Activated gamma-delta T cell treated with Interleukin-2 at 50 U/mL for 16 hours (primary cell): ENCODE results near the gene HCN4.
"Not testable (repeated sequence)": the region's sequence is repeated elsewhere in the genome, so short reads cannot be mapped to it uniquely, and the experiment has no call there.

Source experiments
- DNase-seq: peaks from one replicate; pipeline ENCODE4 v3.0.0-alpha.2; 2020

HCN4 gene

DNA sequence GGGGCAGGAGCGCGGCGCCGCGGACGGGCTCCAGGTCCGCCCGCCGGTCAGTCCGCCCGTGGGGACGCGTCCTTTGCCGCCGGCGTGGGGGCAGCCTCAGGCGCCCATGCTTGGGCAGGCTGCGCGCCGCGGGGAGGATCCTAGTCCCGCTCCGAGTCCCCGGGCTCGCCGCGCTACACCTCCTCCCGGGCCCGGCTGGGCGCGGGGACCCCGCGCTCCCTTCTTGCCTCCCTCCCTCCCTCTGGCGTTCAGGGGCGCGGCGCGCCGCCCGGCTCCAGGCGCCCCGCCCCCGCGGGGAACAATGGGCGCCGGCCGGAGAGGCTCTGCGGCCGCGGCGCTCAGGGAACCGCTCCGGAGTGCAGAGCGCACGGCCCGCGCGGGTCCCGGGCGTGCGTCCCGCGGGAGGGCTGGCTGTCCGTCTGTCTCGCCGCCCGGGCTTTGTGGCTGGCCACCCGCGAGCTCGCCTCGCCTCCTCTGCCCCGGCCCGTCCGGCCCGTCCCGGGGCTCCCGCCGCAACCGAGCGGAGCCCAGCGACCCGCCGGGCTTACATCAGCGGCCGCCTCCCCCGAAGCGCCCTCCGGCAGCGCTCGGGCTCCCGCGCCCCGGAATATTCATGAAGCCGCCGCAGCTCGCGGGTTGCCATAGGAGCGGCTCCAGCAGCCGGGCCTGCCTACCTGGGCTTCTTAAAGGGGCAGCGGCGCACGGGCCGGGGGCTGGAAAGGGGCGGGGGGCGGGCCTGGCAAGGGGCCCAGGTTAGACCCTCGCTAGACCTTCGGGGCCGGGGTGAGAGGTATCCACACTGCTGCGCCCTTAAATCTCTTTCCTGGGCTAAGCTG, at the start of gene HCN4:
TSS of gene HCN4 (minus strand) at position 658 of the 836 bp plus-strand sequence. CDS start 688 bp downstream, outside the sequence.
- no peak for DNase-seq

DNA sequence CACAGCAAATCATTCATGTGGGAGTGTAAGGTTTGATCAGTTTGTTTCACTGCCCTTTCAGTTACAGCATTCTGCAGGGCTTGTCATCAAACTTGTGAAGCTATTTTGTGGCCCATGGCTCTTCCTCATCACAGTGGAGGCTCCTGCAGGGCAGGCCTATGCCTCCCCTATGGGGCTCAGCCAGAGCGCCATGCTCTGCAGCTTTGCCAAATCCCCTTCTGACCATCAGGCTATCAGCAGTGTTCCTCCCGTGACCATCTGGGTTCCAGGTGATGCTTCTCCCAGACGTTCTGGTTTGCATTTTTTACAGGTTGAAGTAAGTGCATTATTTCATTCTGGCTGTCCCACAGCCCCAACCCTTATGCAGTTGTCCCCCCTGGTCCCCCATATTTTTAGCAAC, 46.1 kb upstream of the HCN4 start:
- DNase-seq, result no peak

DNA sequence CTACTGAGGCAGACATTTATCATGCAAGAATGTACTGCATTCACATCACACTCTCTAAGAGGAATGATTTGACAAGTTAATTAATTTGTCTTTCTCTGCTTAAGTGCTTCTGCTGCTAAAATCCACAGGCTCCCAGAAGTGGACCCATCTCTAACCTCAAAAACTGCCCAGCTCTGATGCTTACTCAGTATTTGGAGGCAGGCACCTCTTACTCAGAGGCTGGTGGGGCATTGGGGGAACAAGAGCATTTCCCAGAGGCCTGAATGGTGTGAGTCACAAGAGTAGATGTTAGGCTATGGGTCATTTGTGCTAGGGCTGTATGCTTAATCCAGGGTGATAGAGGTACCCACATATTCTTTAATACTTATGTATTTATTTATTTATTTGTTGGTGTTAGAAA, 34.4 kb upstream of the HCN4 start:
- DNase-seq, result no peak

DNA sequence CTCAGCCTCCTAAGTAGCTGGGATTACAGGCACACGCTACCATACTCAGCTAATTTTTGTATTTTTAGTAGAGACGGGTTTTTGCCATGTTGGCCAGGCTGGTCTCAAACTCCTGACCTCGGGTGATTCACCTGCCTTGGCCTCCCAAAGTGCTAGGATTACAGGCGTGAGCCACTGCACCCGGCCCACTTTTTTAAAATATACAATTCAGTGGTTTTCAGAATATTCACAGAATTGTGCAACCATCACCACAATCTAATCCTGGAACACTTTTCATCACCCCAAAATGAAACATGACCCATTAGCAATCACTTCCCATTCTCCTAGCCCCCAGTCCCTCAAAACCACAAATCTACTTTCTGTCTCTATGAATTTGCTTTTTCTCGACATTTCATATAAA, 31.5 kb upstream of the HCN4 start:
- DNase-seq, result not testable (repeated sequence)

DNA sequence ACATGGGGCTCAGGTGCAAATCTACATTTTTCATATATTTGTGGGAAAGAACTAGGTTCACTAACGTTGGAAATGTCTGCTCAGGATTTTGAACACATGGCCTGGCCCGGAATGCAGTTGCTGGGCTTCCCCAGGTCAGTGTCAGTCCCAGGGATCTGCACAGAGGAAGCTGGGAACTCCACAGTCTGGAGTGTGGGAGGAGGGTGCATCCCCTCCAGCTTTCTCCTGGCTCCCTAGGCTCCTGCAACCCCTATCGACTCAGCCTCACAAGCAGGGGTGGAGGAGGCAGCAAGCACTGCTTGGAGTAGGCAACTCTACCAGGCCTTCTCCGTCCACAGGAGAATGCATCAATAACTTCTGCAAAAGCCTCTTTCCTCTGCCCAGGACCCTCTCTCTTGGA, 30.1 kb upstream of the HCN4 start:
- no peak for DNase-seq

DNA sequence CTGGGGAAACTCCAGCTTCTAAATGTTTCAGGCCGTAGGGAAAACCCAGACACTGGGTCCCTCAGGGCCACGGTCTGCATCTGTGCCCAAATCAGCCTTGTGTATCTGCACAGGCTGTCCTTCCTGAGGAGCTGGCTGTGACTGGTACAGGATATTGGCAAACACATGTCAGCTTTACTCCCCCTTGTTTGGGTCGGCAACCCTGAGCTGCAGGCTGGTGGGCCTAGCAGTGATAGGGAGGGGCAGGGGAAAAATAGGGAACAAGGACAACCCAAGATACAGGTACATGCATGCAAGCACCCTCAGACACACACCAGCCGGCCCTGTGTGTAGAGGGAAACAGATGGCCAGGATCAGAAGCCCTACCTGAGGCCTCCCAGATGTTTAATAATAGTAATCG, 28.7 kb upstream of the HCN4 start:
- no peak for DNase-seq

DNA sequence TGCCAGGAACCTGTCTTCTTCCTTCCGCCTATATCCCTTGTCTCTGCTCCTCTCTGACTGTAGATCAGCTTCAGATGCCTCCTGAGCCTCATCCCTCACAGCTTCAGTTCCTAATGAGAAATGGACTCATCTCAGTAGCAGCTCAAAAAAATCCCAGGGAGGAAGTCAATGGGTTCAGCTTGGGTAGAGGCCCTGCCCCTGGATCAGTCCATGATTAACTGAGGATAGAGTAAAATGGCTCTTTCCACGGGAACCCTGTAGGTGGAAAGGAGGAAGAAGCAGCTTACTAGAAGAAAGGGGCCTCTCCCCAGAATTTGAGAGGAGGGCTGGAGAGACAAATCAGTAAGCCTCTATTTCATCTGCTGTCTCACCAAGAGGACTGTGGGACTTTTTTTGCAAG, 26.9 kb upstream of the HCN4 start:
- DNase-seq, result no peak

DNA sequence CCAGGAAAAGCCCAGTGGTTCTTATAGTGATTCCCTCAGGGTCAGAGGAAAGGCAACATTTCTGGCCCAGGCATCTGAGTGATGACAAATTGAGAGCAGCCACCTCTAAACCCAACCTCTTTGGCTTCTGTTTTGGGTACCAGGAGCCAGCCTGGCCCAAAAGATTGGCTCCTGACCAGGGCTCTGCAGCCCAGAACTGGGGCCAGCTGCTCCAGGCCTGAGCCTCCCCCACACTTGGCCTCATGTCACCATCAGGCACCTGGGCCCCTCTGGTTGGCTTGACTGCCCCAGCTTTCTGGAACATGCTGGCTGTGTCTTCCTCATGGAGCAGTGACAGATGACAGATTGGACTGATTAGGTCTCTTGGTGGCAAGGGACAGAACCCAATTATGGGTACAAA, 26.0 kb upstream of the HCN4 start:
- no peak for DNase-seq

DNA sequence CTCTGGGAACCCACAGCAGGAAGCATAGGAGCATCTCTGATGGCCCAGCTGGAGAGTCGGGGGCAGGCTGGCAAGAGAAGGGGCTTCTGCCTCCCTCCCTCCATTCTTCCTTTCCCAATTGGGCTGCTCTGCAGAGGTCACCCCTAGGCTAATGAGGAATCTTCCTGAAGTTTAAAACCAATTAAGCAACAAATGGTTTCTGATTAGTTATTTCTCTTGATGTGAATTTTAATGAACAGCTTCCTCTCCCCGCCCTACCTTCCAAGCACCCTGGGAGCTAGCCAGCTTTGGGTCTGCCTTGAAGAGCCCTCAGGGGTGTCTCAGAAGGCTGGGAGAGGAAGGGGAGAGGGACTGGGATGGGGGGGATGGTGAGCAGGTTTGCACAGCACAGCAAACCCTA, 24.6 kb upstream of the HCN4 start:
- DNase-seq, result no peak

DNA sequence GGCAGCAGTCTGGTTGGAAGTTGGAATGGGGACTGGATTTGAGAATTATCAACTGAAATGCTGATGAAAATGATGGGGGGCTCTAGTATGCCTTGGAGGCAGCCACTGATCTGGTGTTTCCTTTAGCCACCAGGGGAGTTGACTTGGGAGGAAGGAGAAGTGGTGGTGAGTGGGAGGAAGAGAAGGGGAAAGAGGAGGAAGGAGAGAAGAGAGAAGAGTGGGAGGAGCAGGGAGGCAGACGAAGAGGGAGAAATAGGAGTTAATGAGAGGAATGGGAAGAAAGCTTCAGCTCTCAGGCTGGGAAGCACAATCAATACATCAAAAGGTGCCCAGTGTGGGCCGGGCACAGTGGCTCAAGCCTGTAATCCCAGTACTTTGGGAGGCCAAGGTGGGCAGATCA, 23.3 kb upstream of the HCN4 start:
- DNase-seq, result no peak

DNA sequence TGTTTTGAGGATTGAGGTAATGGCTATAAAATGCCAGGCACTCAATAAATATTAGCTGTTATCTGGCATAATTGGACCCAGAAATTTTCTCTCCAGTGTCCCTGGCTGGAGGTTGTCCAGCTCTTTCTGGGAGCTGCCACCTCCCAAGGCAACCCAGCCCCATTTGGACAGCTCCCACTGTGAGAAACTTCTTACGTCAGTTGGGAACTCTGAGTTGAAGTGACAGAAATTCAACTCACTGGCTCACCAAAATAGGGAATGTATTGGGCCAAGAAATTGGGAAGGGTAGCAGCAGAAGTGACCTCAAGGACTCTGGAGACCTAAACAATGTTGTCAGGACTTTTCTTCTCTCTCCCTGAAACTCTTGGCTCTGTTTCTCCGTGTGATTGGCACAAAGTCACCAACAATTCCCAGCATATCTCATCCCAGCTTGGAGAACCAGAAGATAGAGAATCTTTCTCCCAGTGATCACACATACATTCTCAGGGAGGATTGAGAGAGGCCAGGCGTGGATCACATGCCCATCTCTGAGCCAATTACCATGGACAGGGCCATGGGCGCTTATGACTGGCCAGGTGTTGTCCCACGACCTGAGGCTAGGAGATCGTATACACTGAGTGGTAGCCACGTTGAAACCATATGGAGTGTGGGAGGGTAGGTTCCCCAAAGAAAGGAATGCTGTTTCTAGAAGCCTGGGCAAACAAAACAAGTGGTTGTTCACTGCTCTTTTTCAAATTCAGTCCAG, 22.5 kb upstream of the HCN4 start:
- no peak for DNase-seq

DNA sequence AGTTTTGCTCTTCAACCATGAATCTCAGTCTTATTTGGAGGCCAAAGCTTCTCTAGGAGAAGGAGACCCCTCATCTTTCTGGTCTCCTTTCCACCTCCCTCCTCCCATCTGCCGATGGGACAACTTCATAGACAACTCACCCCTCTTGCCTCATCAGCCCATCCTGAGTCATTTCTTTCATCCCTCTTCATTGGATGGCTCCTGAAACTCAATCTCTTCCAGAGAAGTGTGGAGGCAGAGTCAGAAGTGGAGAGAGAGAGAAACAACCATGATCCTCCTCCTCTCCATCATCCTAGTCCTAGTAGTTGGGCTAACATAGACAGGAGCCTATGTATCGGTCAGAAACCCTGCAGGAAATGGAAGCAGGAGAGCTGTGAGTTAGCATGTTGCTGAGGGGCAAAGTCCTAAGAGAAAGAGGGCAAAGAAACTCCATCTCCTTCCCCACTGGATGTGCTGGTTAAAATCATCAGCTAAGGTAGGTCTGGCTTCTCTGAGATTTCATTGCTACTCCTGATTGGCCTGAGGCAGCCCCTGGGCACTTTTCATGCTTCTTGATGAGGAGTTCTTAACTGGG, 21.3 kb upstream of the HCN4 start:
- DNase-seq, result no peak

DNA sequence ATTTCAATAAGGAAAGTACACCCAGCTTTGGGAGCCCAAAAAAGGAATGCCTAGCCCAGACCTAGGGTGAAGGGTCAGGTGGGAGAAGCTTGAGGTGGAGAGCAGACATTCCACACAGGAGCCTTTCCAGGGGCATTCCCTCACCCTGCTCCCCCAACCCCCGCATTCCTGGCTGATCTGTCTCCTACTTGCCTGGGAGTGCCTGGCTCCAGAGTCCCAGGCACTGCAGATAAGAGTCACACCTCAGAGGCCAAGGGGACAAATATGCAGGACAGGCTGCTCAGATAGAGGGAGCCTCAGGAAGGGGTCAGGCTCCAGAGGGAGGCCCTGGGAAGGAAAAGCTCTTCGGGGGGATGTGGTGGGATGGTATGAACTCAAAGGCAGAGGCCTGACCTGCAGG, 20.8 kb upstream of the HCN4 start:
- DNase-seq, result no peak

DNA sequence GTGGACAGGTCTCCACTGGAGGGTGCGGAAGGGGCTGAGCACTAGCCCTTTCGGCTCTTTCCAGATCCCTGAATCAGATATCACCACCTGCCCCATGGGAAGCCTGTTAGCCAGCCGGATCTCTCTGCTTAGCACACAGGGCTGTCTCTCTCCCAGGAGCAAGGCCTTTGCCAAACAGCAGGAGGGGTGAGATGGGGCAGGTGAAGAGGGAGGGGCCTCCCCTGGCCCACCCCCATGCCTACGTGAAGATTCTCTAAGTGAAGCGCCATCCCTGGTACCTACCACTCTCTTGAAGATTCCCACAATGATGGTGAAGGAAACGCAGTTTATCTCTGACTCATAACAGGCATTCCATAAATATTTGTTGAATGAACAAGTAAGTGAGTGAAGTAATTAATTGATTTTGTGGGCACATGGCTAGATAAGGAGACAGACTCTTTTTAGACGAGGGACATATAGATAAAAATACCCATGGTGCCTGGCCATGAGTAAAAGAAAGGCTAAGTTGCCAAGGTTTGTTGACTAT, 19.6 kb upstream of the HCN4 start:
- DNase-seq, result no peak

DNA sequence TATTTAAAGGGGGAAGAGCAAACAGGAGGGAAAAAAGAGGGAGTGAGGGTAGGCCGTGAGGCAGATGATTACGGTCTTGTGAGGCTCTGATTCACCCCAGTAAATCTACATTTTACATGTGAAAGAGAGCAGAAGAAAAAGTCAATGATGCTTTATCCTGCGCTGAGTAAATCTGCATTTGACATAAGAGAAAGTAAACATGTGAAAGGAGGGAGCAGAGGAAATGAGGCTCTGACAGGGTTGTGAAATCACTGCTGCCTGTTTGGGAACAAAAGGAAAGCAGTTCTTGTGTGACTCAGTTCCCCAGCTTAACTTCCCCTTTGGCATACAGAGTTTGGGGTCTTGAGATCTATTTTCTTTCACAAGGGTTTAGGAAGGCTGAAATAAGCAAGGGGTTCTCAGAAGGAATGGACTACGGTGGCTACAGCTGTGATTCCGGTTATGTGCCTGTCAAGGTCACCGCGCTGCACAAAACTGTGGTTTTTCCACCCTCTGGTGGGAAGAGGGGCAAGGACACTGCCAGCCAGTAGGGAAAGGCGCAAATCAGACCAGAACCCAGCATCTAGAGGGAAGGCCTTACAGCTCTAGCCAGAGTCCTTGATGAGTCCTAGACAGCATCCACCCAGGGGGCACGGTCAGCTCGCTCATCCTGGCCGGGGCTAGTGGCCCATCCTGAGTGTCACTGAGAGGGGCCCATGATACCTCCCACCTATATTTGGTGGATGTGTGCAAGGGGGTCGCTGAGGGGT, 18.9 kb upstream of the HCN4 start:
- no peak for DNase-seq

DNA sequence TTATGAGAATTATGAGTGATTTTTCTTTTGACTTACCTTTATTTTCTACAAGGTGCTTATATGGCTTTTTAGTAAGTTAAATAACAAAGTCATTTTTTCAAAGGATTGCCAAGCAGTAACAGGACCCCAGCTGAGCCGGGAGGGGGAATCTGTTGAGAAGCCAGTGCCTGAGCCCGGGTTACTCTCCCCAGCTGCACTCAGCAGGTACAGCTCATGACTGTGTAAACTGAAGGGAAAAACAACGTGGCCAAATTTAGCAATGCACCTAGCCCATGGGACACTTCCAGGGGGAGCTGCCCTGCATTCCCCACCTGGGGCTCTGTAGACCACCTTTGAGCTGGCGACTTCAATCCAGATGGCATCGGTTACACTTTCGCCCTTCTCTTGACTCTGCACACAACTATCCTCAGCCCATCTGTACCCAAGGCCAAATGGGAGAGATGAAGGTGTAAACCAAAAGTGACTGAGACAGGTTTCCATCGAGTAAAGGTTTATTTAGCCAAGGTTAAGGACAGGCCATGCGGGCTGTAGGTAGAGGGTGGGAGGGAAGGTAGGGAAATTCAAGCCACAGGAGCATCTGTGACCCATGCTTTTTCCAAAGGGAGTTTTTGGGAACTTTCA, 18.2 kb upstream of the HCN4 start:
- no peak for DNase-seq

DNA sequence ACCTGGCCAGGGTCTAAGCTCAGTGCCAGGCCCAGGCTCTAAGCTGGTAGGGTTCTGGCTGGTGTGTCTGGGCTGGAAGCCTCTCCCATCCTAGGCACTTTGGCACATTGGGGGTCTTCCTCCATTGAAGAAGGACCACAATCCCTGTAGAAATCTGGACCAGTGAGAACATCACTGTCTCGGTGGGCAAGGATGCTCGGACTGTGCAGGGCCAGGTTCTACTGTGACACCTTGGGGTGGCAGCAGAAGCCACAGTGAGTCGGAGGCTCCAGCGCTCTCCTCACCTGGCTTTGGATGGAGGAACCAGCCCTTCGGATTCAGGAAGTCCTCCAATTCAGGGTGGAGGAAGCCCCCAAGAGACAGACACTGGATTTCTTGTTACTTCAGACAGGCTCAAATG, 17.5 kb upstream of the HCN4 start:
- DNase-seq, result no peak

DNA sequence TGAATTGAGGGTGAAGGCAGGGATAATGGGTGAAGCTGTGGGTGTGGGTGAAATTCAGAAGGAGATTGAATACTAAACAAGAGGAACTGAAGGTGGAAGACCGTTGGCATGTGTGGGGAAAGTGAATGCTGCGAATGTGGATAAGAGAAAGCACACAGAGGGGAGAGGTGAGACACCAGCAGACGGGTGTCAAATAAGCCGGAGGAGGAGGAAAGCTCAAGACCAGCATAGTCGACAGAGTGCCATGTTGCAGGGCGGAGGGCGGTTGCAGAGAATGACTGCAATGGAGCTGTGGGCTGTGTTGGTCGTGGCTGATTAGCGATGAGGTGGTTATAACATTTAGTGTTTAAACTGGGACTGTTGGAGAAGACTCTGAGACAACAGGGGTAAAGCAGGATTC, 16.4 kb upstream of the HCN4 start:
- DNase-seq, result no peak

DNA sequence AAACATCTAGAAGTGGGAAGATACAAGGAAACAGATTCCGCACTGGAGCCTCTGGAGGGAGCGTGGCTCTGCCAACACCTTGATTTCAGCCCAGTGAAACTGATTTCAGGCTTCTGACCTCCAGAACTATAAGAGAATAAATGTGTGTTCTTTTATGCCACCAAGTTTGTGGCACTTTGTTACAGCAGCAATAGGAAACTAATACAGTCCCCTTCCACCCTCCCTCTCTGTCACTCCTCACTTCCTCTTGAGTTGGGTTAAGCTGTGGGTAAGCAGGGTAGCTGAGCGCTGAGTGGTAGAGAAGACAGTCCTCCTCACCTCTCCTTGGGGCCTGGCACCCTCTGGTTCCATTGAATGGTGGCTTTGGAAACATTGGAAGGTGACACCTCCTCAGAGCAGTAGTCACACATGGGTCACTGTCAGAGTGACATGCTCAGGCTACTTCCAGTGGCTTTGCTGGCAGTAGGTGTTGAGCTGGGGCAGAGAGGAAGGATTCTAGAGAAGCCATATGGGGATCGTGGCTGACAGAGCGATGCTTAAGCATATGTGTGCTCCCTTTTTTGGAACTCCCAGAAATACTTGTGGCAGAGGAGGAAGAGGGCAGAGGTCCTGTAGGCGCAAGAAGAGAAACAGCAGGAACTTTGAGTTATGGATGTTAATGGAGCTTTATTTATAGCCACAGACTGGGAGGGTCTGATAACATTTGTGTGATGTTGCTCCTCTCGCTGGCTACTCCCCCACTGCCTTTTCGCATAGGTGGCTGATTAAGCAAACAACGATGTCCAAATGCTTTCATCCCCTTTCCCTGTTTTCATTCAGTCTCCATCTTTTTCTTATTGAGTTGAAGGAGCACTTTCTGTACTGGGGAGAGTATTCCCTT, 14.8 kb upstream of the HCN4 start:
- no peak for DNase-seq

DNA sequence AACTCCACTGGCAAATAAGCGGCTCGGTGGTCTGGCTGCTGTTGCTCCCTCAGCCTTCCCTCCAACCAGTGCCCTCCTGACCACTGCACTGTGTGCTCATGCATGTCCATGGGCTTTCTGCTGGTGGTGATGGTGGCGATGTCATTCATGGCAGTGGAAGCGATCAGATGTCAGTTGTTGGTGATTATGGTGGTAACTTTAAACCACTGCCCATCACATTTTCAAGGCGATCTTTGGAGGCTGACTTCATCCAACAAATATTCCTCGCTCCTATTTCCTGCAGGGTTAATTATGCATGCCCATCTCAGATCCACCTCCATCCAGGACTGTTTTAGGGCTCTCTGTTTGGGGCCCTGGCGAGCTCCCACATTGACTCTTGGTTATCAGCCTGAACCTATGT, 13.4 kb upstream of the HCN4 start:
- no peak for DNase-seq

DNA sequence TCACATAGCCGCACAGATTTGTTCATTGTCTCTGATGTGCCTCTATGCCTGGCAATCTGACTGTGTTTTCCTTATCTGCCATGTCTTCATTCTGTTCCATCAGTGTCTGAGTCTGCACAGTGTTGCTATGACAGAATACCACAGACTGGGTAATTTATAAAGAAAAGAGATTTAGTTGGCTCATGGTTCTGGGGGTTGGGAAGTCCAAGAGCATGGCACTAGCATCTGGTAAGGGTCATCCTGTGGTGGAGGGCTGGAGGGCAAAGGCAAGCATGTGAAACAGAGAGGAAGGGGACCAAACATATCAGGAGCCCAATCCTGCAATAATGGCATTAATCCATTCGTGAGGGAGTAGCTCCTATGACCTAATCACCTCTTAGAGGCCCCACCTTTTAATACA, 11.9 kb upstream of the HCN4 start:
- no peak for DNase-seq

DNA sequence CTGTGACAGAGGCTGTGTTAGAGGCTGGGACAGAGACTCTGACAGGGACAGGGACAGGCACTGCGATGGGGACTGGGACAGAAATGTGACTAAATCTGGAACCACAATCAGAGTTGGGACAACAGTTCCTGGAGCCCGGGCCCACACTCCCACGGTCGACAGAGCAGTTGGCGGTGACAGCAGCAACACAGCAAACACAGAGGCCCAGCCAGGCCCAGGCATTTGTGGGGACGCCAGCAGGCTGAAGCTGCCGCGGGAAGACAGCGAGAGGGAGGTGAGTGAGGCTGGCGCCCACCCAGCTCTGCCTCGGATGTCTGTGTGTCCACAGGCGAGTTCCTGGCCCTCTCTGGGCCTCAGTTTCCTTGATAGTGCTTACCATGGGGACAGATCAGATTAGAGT, 9.3 kb upstream of the HCN4 start:
- DNase-seq, result no peak
